GM12892 (cell line): ENCODE data around the gene ARHGEF12.

Experiments
- POLR2A ChIP-seq: IDR thresholded peaks from 2 replicates; pipeline ENCODE4 v1.6.1; 2011; ENCODE audit warnings: low read depth, low read length, control low read depth
- TAF1 ChIP-seq: IDR thresholded peaks from 2 replicates; pipeline ENCODE4 v1.6.1; 2011; ENCODE audit warnings: low read depth, mild to moderate bottlenecking, control low read depth, low read length, borderline replicate concordance

DNA sequence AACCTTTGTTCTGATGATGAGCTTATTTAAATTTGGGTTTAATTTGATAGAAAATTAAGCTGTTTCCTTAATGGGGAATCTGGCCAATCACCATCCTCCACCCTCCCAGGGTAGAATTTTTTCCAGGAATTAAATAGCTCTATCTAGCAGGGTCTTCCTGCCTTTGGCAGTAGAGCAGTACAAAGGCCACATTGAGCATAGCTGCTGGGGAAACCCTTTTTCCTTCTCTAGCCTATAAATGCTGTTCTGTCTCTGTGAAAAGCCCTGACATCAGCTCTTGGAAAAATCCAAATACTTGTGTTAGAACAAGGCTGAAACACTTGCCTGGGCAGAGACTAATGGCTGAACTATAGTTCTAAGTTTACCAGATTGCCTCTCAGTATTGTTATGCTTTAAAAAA, 55.1 kb downstream of the ARHGEF12 start:
- no peak for TF ChIP-seq POLR2A
- TF ChIP-seq TAF1: no peak
